GM12878 (cell line): ENCODE results near the gene CA7. TPM values are rescaled to one million over a fixed set of nuclear protein-coding genes. Genes with fewer than 3 reads are reported as not detected.

ENCODE experiments used
- ATAC-seq: fragments of 200-7000 bp; cut with Tn5 transposase; 3 replicates; pipeline ENCODE4 v1.9.1; 2020; ENCODE audit warnings: mild to moderate bottlenecking, moderate library complexity
- BruUV-seq: library from RNA; stranded (reverse); fragments of 400-500 nt; replicated peaks from 2 replicates; lab custom pipeline; 2021; lab: Mats Ljungman, UMichigan
- CTCF ChIA-PET: fragments of 300-600 bp; sonication (Branson Sonifier 250); formaldehyde crosslinking; extraction: SDS; loops from one replicate; lab custom pipeline; 2021; ENCODE audit warnings: inconsistent platforms; lab: Yijun Ruan, JAX
- POLR2A ChIA-PET: fragments of 350-600 bp; formaldehyde crosslinking; extraction: SDS; loops from one replicate; lab custom pipeline; 2021; ENCODE audit warnings: inconsistent platforms; lab: Charles Lee
- RAD21 ChIA-PET: fragments of 300-600 bp; sonication (Branson Sonifier 250); formaldehyde crosslinking; loops from one replicate; lab custom pipeline; 2023; ENCODE audit warnings: antibody characterized with exemption; ENCODE audit not compliant: unreplicated experiment; lab: Charles Lee
- SMC1A ChIA-PET: fragments of 300-600 bp; sonication (Branson Sonifier 250); formaldehyde crosslinking; loops from one replicate; lab custom pipeline; 2023; ENCODE audit not compliant: unreplicated experiment, uncharacterized antibody; lab: Charles Lee
- DNase-seq: peaks from one replicate; pipeline ENCODE4 v3.0.0-alpha.2; 2011; ENCODE audit warnings: low read depth, low spot score
- FAIRE-seq: peaks from 3 replicates; lab custom pipeline; 2011; peaks lifted over from hg19 to GRCh38; lab: Jason Lieb, UNC
- H2AFZ ChIP-seq: 2 replicates; pipeline ENCODE4 v1.6.0; 2011; ENCODE audit warnings: low read depth, low read length, control low read depth; ENCODE audit not compliant: control insufficient read depth
- H3K27ac ChIP-seq: 2 replicates; pipeline ENCODE4 v1.5.1; 2011; ENCODE audit warnings: control low read depth; ENCODE audit not compliant: control insufficient read depth, insufficient read depth
- H3K27me3 ChIP-seq, 2 experiments: replicated peaks in 1 of 2; 2 replicates each; pipeline versions ENCODE4 v1.6.0 to v1.6.1; 2011; ENCODE audit warnings: low read length in 1 of 2; ENCODE audit not compliant: control insufficient read depth in 2 of 2, insufficient read depth in 2 of 2
- H3K36me3 ChIP-seq, 2 experiments: 2 replicates each; pipeline ENCODE4 v1.5.1; 2011; ENCODE audit warnings: low read length in 1 of 2; ENCODE audit not compliant: control insufficient read depth in 2 of 2, insufficient read depth in 2 of 2
- H3K4me1 ChIP-seq: 2 replicates; pipeline ENCODE4 v1.6.1; 2011; ENCODE audit warnings: mild to moderate bottlenecking, low read length, moderate library complexity, mixed read lengths; ENCODE audit not compliant: control insufficient read depth, insufficient read depth
- H3K4me2 ChIP-seq: 2 replicates; pipeline ENCODE4 v1.6.0; 2011; ENCODE audit warnings: control low read depth; ENCODE audit not compliant: control insufficient read depth, insufficient read depth
- H3K4me3 ChIP-seq: fragments of 200-600 bp; sonication (generic); 2 replicates; pipeline ENCODE4 v1.5.1; 2016
- H3K79me2 ChIP-seq: 2 replicates; pipeline ENCODE4 v1.6.0; 2011; ENCODE audit warnings: low read length; ENCODE audit not compliant: control insufficient read depth, insufficient read depth
- H3K9ac ChIP-seq: 2 replicates; pipeline ENCODE4 v1.8.0; 2011; ENCODE audit warnings: low read length, control low read depth, mixed read lengths; ENCODE audit not compliant: control insufficient read depth, insufficient read depth
- H3K9me3 ChIP-seq: replicated peaks from 3 replicates; pipeline ENCODE4 v1.5.1; 2011; ENCODE audit warnings: mild to moderate bottlenecking, low read length; ENCODE audit not compliant: control insufficient read depth, insufficient read depth
- H4K20me1 ChIP-seq: 2 replicates; pipeline ENCODE4 v1.6.0; 2011; ENCODE audit not compliant: control insufficient read depth, insufficient read depth
- BMI1 ChIP-seq: fragments of 450-650 bp; IDR thresholded peaks from 2 replicates; pipeline ENCODE4 v1.6.1; 2016; ENCODE audit warnings: mild to moderate bottlenecking, moderate library complexity, borderline replicate concordance
- GABPA ChIP-seq: IDR thresholded peaks from 2 replicates; pipeline ENCODE4 v1.6.1; 2014; ENCODE audit warnings: antibody characterized with exemption, low read depth, mild to moderate bottlenecking, inconsistent platforms
- POLR2AphosphoS2 ChIP-seq: IDR thresholded peaks from 2 replicates; pipeline ENCODE4 v1.6.1; 2011; ENCODE audit warnings: low read depth, mild to moderate bottlenecking, low read length, improper control_type of control experiment, moderate library complexity
- RAD21 ChIP-seq: IDR thresholded peaks from 2 replicates; pipeline ENCODE4 v1.6.1; 2011; ENCODE audit warnings: mild to moderate bottlenecking, low read depth, low read length, moderate library complexity; ENCODE audit not compliant: insufficient read depth
- RB1 ChIP-seq: fragments of 450-650 bp; formaldehyde crosslinking; IDR thresholded peaks from 2 replicates; pipeline ENCODE4 v1.6.1; 2017; ENCODE audit warnings: mild to moderate bottlenecking, borderline replicate concordance
- WGBS: methylation state at CpG from one replicate; pipeline ENCODE4 v1.1.6; 2016; ENCODE audit warnings: low lambda C conversion rate; ENCODE audit not compliant: insufficient replicate concordance, insufficient coverage; ENCODE audit errors: missing lambda C conversion rate; 5-methylcytosine and 5-hydroxymethylcytosine counted together
- in situ Hi-C: fragments of 300-500 bp; cut with MboI; formaldehyde crosslinking; loops from 9 replicates; pipeline ENCODE4 v1.14.3; 2018; ENCODE audit warnings: mixed read lengths
- intact Hi-C: fragments of 100-400 bp; cut with micrococcal nuclease; formaldehyde crosslinking; loops from one replicate; pipeline ENCODE4 v1.14.2; 2022; ENCODE audit not compliant: unreplicated experiment
- polyA plus RNA-seq, 11 experiments: library from polyadenylated mRNA; depleted of rRNA in 4 of 11; unstranded in 6 of 11; stranded (reverse) in 5 of 11; fragments of >200 nt; fragmentation: Nextera tagmentation in 4 of 11; fragmentation: Illumina TruSeq in 1 of 11; extraction: Ambion mirVana in 4 of 11; extraction: Trizol in 1 of 11; gene quantifications; 1 replicate in 1 of 11; 2 replicates in 10 of 11; pipeline versions ENCODE4 v1.2.1 to v1.2.3, GENCODE V29; 2011 to 2016; ENCODE audit warnings: inconsistent platforms in 2 of 11, missing spikeins in 2 of 11, low read depth in 1 of 11
- total RNA-seq, 4 experiments: library from RNA; depleted of rRNA in 3 of 4; stranded (reverse); fragments of >200 nt in 3 of 4; fragmentation: Illumina TruSeq in 1 of 4; extraction: Trizol in 1 of 4; gene quantifications; 2 replicates each; pipeline versions ENCODE4 v1.2.1 to v1.2.3, GENCODE V29; 2013 to 2021
- TF ChIP-seq, protein P1 (sequence below): fragments of 450-650 bp; IDR thresholded peaks from 2 replicates; pipeline ENCODE4 v1.6.1; 2017; ENCODE audit warnings: mild to moderate bottlenecking
- TF ChIP-seq, protein P2 (sequence below): fragments of 450-650 bp; IDR thresholded peaks from 2 replicates; pipeline ENCODE4 v1.6.1; 2016; ENCODE audit warnings: mild to moderate bottlenecking

The CA7 gene
- total and polyA plus RNA-seq, 10 of the 15 experiments (the other 5 are each of a cell fraction or from before 2014, with no cell fraction given) = 0.04 TPM; not detected in 9

DNA sequence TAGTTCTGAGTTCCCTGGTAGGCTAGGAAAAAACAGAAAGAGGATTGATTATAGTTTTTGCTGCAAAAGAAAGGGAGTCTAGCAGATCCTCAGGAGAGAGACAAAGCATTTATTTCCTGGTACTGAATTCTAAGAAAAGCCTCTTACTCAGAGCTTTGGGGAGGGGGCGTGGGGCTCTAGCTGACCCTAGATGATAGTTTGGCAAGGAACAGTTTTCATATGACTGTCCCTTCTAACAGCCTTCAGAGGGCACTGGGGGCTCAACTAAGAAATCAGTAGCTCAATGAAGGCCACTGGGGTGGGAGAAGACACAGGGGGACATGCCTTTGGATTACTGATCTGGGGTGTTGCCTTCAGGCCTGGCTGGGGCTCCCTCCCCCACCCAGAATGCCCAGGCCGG, 4.0 kb downstream of the CA7 start (continued):
- TF ChIP-seq BMI1 (no peak), POLR2AphosphoS2 (no peak)

DNA sequence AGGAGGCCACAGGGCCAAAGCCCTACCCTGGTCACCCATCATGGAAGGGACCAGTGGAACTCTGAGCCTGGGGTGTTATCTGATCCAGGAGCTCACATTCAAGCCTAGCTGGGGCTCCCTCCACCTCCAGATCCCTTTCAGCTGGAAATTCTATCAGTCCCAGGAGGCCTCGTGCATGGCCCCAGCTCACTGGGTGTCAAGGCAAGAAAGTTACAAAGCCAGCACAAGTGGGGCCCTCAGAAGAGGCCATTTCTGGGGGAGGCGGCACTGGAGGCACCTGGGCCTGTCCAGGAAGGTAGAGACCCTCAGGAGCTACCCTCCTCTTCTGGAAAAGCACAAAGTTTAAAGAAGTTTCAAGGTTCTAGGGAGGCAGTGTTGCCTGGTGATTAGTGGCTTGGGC, 4.8 kb downstream of the CA7 start:
- no peak overlapping the region for H2AFZ ChIP-seq
- intact Hi-C loops (no loop called here), in situ Hi-C loops (no loop called here)
- RAD21 ChIA-PET = interaction anchor here (1.2 kb wide), 1 partner anchor 19 kb away, joined by 3 read pairs; no protein-coding TSS in a partner anchor
- no peak overlapping the region for H3K4me3 ChIP-seq
- CTCF ChIA-PET = interaction anchor here (0.7 to 10.4 kb wide), 5 partner anchors 11 to 116 kb away, joined by 3 to 73 read pairs (median 4); partner anchors contain the start of gene NAE1
- no peaks in the 10 kb centered on the region for H3K9me3 ChIP-seq
- no peak overlapping the region for H3K27ac ChIP-seq
- H4K20me1 ChIP-seq = no peaks in the 10 kb centered on the region
- TF ChIP-seq GABPA (no peak), RAD21 (no peak), RB1 (no peak)
- TF ChIP-seq, protein P1, sequence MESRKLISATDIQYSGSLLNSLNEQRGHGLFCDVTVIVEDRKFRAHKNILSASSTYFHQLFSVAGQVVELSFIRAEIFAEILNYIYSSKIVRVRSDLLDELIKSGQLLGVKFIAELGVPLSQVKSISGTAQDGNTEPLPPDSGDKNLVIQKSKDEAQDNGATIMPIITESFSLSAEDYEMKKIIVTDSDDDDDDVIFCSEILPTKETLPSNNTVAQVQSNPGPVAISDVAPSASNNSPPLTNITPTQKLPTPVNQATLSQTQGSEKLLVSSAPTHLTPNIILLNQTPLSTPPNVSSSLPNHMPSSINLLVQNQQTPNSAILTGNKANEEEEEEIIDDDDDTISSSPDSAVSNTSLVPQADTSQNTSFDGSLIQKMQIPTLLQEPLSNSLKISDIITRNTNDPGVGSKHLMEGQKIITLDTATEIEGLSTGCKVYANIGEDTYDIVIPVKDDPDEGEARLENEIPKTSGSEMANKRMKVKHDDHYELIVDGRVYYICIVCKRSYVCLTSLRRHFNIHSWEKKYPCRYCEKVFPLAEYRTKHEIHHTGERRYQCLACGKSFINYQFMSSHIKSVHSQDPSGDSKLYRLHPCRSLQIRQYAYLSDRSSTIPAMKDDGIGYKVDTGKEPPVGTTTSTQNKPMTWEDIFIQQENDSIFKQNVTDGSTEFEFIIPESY = no peak
- TF ChIP-seq, protein P2, sequence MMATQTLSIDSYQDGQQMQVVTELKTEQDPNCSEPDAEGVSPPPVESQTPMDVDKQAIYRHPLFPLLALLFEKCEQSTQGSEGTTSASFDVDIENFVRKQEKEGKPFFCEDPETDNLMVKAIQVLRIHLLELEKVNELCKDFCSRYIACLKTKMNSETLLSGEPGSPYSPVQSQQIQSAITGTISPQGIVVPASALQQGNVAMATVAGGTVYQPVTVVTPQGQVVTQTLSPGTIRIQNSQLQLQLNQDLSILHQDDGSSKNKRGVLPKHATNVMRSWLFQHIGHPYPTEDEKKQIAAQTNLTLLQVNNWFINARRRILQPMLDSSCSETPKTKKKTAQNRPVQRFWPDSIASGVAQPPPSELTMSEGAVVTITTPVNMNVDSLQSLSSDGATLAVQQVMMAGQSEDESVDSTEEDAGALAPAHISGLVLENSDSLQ = no peak
- no peaks in the 10 kb centered on the region for H3K36me3 ChIP-seq
- no peak for ATAC-seq
- peaks cover 4 to 10% of the 10 kb centered on the region in 2 experiments; a peak in 3 of 4 replicates for H3K27me3 ChIP-seq
- SMC1A ChIA-PET = interaction anchor here (1.1 kb wide), 1 partner anchor 11 kb away, joined by 5 read pairs; no protein-coding TSS in a partner anchor
- no TSS peak for BruUV-seq
- DNase-seq = no peak
- POLR2A ChIA-PET = no interaction called here
- H3K4me1 ChIP-seq = peaks cover 5% of the 10 kb centered on the region; the same call in 1 of the 2 replicates
- WGBS = 21% methylated on average over 2 of the region's 2 CpGs
- no peaks in the 10 kb centered on the region for H3K79me2 ChIP-seq
- H3K9ac ChIP-seq = no peak overlapping the region
- H3K4me2 ChIP-seq = no peak overlapping the region
- no peak for FAIRE-seq
